Smooth muscle cell (in vitro differentiated cells): ENCODE results near the gene KCNJ15. TPM values are rescaled to one million over a fixed set of nuclear protein-coding genes. Genes with fewer than 3 reads are reported as not detected.

Experiments
- DNase-seq: peaks from one replicate; lab custom pipeline; 2025; ENCODE audit not compliant: unreplicated experiment; lab: John Stamatoyannopoulos, UW
- H2AFZ ChIP-seq: fragments of 200-600 bp; sonication (generic); 2 replicates; pipeline ENCODE4 v1.6.0; 2016; ENCODE audit warnings: antibody characterized with exemption, low read depth, mild to moderate bottlenecking
- H3F3A ChIP-seq: fragments of 200-600 bp; sonication (generic); 2 replicates; pipeline ENCODE4 v1.6.0; 2017; ENCODE audit warnings: antibody characterized with exemption, low read depth
- H3K27ac ChIP-seq: fragments of 200-600 bp; sonication (generic); 2 replicates; pipeline ENCODE4 v1.5.1; 2016; ENCODE audit warnings: low read depth, mild to moderate bottlenecking
- H3K27me3 ChIP-seq: fragments of 200-600 bp; sonication (generic); 2 replicates; pipeline ENCODE4 v1.6.1; 2016; ENCODE audit warnings: low read depth, mild to moderate bottlenecking
- H3K36me3 ChIP-seq: fragments of 200-600 bp; sonication (generic); 2 replicates; pipeline ENCODE4 v1.5.1; 2016; ENCODE audit warnings: low read depth
- H3K4me1 ChIP-seq: fragments of 200-600 bp; sonication (generic); 2 replicates; pipeline ENCODE4 v1.5.1; 2016; ENCODE audit warnings: low read depth
- H3K4me2 ChIP-seq: fragments of 200-600 bp; sonication (generic); 2 replicates; pipeline ENCODE4 v1.6.0; 2016; ENCODE audit warnings: mild to moderate bottlenecking
- H3K4me3 ChIP-seq: fragments of 200-600 bp; sonication (generic); 2 replicates; pipeline ENCODE4 v1.5.1; 2016; ENCODE audit warnings: mild to moderate bottlenecking
- H3K79me2 ChIP-seq: fragments of 200-600 bp; sonication (generic); 2 replicates; pipeline ENCODE4 v1.6.0; 2016; ENCODE audit warnings: low read depth, mild to moderate bottlenecking
- H3K9ac ChIP-seq: fragments of 200-600 bp; sonication (generic); 2 replicates; pipeline ENCODE4 v1.6.0; 2016; ENCODE audit warnings: low read depth
- H3K9me3 ChIP-seq: fragments of 200-600 bp; sonication (generic); replicated peaks from 2 replicates; pipeline ENCODE4 v1.5.1; 2016; ENCODE audit warnings: low read depth
- H4K20me1 ChIP-seq: fragments of 200-600 bp; sonication (generic); 2 replicates; pipeline ENCODE4 v1.6.0; 2016; ENCODE audit warnings: low read depth
- WGBS: methylation state at CpG from one replicate; pipeline ENCODE4 v1.1.7; 2016; ENCODE audit warnings: low lambda C conversion rate; 5-methylcytosine and 5-hydroxymethylcytosine counted together
- polyA plus RNA-seq: library from polyadenylated mRNA; unstranded; fragments of >200 nt; fragmentation: Nextera tagmentation; extraction: Ambion mirVana; gene quantifications from 2 replicates; pipeline ENCODE4 v1.2.1, GENCODE V29; 2016
- total RNA-seq: library from RNA; depleted of rRNA; stranded (reverse); fragments of >200 nt; gene quantifications from 2 replicates; pipeline ENCODE4 v1.2.3, GENCODE V29; 2014
- TF ChIP-seq, protein P1 (sequence below): fragments of 200-600 bp; sonication (generic); IDR thresholded peaks from 2 replicates; pipeline ENCODE4 v1.5.1; 2017; ENCODE audit warnings: borderline replicate concordance, mild to moderate bottlenecking, antibody characterized with exemption; ENCODE audit not compliant: insufficient read depth, poor library complexity, severe bottlenecking

KCNJ15 gene
- total and polyA plus RNA-seq, 2 experiments from 2014 or later, result 4.2 to 21.9 TPM

GRCh38 chr21:38286739-38287471, 30.1 kb downstream of the KCNJ15 start:
- peak overlapping the region; percentile 63 for H3K27ac ChIP-seq
- H3K79me2 ChIP-seq, result no peaks in the 10 kb centered on the region
- no peak overlapping the region for H3K9ac ChIP-seq
- H3K4me1 ChIP-seq, result no peaks in the 10 kb centered on the region
- no peaks in the 10 kb centered on the region for H4K20me1 ChIP-seq
- no peak overlapping the region for H2AFZ ChIP-seq
- 27% methylated on average over 3 of the region's 3 CpGs for WGBS
- TF ChIP-seq, protein P1, sequence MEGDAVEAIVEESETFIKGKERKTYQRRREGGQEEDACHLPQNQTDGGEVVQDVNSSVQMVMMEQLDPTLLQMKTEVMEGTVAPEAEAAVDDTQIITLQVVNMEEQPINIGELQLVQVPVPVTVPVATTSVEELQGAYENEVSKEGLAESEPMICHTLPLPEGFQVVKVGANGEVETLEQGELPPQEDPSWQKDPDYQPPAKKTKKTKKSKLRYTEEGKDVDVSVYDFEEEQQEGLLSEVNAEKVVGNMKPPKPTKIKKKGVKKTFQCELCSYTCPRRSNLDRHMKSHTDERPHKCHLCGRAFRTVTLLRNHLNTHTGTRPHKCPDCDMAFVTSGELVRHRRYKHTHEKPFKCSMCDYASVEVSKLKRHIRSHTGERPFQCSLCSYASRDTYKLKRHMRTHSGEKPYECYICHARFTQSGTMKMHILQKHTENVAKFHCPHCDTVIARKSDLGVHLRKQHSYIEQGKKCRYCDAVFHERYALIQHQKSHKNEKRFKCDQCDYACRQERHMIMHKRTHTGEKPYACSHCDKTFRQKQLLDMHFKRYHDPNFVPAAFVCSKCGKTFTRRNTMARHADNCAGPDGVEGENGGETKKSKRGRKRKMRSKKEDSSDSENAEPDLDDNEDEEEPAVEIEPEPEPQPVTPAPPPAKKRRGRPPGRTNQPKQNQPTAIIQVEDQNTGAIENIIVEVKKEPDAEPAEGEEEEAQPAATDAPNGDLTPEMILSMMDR, result no peak
- peak overlapping the region; percentile 16 for H3K4me2 ChIP-seq
- H3K27me3 ChIP-seq, result no peaks in the 10 kb centered on the region
- no peak for DNase-seq
- H3K4me3 ChIP-seq, result no peak overlapping the region
- peaks cover 4% of the 10 kb centered on the region for H3F3A ChIP-seq
- H3K9me3 ChIP-seq, result no peaks in the 10 kb centered on the region
- H3K36me3 ChIP-seq, result no peaks in the 10 kb centered on the region

DNA sequence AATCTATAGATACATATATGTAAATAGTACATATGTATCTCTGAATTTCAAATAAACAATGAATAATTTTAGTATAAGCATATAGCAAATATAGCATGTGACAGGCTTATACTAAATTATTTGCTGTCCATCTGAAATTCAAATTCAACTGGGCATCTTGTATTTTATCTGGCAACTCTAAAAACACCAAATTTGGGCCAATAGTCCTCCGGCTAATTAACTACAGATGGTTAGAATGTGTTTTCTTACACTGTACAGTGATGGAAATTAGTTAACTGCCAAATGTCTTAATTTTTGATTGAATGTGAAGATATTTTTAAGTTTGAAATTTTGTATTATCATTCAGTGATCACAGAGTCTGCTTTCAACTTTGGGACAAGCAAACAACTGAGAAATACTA, 30.7 kb downstream of the KCNJ15 start:
- Histone ChIP-seq H3K9me3 (no peaks in the 10 kb centered on the region), H3K4me1 (no peaks in the 10 kb centered on the region), H3K27ac (peak overlapping the region; percentile 63), H4K20me1 (no peaks in the 10 kb centered on the region), H3K9ac (no peak overlapping the region), H3K4me2 (peak overlapping the region; percentile 16), H3K79me2 (no peaks in the 10 kb centered on the region), H3K4me3 (no peak overlapping the region), H3F3A (peaks cover 4% of the 10 kb centered on the region), H3K36me3 (no peaks in the 10 kb centered on the region), H3K27me3 (no peaks in the 10 kb centered on the region), H2AFZ (no peak overlapping the region)
- TF ChIP-seq, protein P1, result no peak
- no peak for DNase-seq
- 95% methylated on average over 1 of the region's 1 CpG for WGBS

DNA sequence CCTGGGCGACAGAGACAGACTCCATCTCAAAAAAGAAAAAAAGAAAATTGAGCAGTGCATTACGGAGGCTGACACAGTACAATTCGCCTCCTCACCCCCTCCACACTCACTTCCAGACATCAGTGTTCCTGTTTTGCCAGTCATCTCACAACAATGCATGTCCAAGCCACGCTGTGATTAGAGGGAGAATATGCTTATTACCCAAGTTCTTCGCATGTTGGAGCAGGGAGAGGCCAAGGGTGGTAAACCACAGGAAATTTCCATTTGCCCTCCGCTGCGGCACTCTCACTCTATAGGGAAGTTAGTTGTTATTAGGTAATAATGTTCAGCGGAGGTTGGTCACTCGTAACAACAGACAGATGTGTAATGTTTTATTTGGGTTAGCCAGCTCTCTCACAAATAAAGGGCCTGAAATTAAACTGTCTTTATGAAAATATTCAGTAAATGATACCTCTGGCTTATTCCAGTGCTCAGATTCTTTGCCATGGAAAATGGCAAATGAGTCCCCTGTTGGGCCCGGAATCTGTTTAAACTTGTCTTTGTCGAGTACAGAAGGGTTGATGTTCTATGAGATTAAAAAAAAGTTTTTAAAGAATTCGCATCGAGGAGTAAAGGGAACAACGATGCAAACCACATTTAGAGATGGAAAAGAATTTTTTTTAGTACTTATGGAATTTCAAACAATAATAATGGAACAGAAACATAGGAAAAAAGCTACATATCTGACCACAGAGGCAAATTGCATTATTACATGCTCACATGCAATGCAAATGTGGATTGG, 33.1 kb downstream of the KCNJ15 start:
- no peaks in the 10 kb centered on the region for H4K20me1 ChIP-seq
- DNase-seq, result no peak
- no peaks in the 10 kb centered on the region for H3K36me3 ChIP-seq
- H3F3A ChIP-seq, result peaks cover 4% of the 10 kb centered on the region
- H3K4me1 ChIP-seq, result no peaks in the 10 kb centered on the region
- no peaks in the 10 kb centered on the region for H3K27me3 ChIP-seq
- TF ChIP-seq, protein P1, result no peak
- H3K79me2 ChIP-seq, result no peaks in the 10 kb centered on the region
- H3K27ac ChIP-seq, result peak overlapping the region; percentile 92
- H2AFZ ChIP-seq, result no peak overlapping the region
- 38% methylated on average over 14 of the region's 14 CpGs for WGBS
- H3K4me2 ChIP-seq, result peak overlapping the region; percentile 38
- no peaks in the 10 kb centered on the region for H3K9me3 ChIP-seq
- peak overlapping the region; percentile 73 for H3K9ac ChIP-seq
- H3K4me3 ChIP-seq, result no peak overlapping the region
